Panc1 (cell line): ENCODE results near the gene SEC14L5. TPM values are rescaled to one million over a fixed set of nuclear protein-coding genes. Genes with fewer than 3 reads are reported as not detected.

ENCODE experiments used
- ATAC-seq: fragments of 200-7000 bp; cut with Tn5 transposase; 2 replicates; pipeline ENCODE4 v1.9.1; 2020; ENCODE audit warnings: mild to moderate bottlenecking, moderate library complexity
- BruUV-seq: library from RNA; stranded (reverse); fragments of 400-500 nt; replicated peaks from 2 replicates; lab custom pipeline; 2021; lab: Mats Ljungman, UMichigan
- CTCF ChIA-PET: fragments of 300-600 bp; sonication (Branson Sonifier 250); formaldehyde crosslinking; loops from one replicate; lab custom pipeline; 2022; ENCODE audit warnings: antibody characterized with exemption; lab: Charles Lee
- POLR2A ChIA-PET: fragments of 300-600 bp; sonication (Branson Sonifier 250); formaldehyde crosslinking; loops from one replicate; lab custom pipeline; 2022; ENCODE audit warnings: antibody characterized with exemption; lab: Charles Lee
- DNase-seq: peaks from one replicate; pipeline ENCODE4 v3.0.0-alpha.2; 2010; ENCODE audit warnings: low read depth, low spot score
- H3K27ac ChIP-seq: 2 replicates; pipeline ENCODE4 v1.5.1; 2011; ENCODE audit warnings: mild to moderate bottlenecking, low read length, inconsistent platforms
- H3K27me3 ChIP-seq: fragments of 200-500 bp; sonication (Bioruptor generic); 2 replicates; pipeline ENCODE4 v1.6.0; 2014; ENCODE audit warnings: low read length, inconsistent platforms; ENCODE audit not compliant: control insufficient read depth, insufficient read depth
- H3K36me3 ChIP-seq: fragments of 200-500 bp; sonication (Bioruptor generic); 2 replicates; pipeline ENCODE4 v1.5.1; 2014; ENCODE audit warnings: inconsistent platforms, mild to moderate bottlenecking, low read length, moderate library complexity; ENCODE audit not compliant: control insufficient read depth, insufficient read depth
- H3K4me1 ChIP-seq: 2 replicates; pipeline ENCODE4 v1.5.1; 2011; ENCODE audit warnings: inconsistent platforms, mild to moderate bottlenecking, low read length, moderate library complexity; ENCODE audit not compliant: control insufficient read depth, insufficient read depth
- H3K4me3 ChIP-seq, 2 experiments: 2 replicates each; pipeline ENCODE4 v1.5.1; 2011 to 2012; ENCODE audit warnings: low read depth in 2 of 2, low read length in 2 of 2, mild to moderate bottlenecking in 2 of 2, inconsistent platforms in 1 of 2, moderate library complexity in 1 of 2
- H3K9me3 ChIP-seq: fragments of 200-500 bp; sonication (Bioruptor generic); 2 replicates; pipeline ENCODE4 v1.5.1; 2014; ENCODE audit warnings: low read depth, mild to moderate bottlenecking, inconsistent platforms, low read length, moderate library complexity; ENCODE audit not compliant: control insufficient read depth, insufficient read depth
- CTCF ChIP-seq: fragments of 450-650 bp; IDR thresholded peaks from 2 replicates; pipeline ENCODE4 v1.5.1; 2017; ENCODE audit warnings: mild to moderate bottlenecking
- POLR2AphosphoS5 ChIP-seq: IDR thresholded peaks from 2 replicates; pipeline ENCODE4 v1.6.1; 2012; ENCODE audit warnings: mild to moderate bottlenecking, low read depth, low read length, moderate library complexity
- REST ChIP-seq, 2 experiments: IDR thresholded peaks; 2 replicates each; pipeline ENCODE4 v1.6.1; 2011 to 2012; ENCODE audit warnings: low read depth in 2 of 2, control low read depth in 1 of 2, low read length in 1 of 2, mild to moderate bottlenecking in 1 of 2, moderate library complexity in 1 of 2; ENCODE audit not compliant: insufficient read depth in 1 of 2
- SIN3A ChIP-seq: IDR thresholded peaks from 2 replicates; pipeline ENCODE4 v1.6.1; 2012; ENCODE audit warnings: low read depth, mild to moderate bottlenecking, low read length, moderate library complexity, borderline replicate concordance; ENCODE audit not compliant: insufficient read depth
- TCF7L2 ChIP-seq: IDR thresholded peaks from 2 replicates; pipeline ENCODE4 v1.6.1; 2011; ENCODE audit warnings: mild to moderate bottlenecking, low read depth, low read length, inconsistent platforms
- in situ Hi-C: cut with HindIII; loops from 2 replicates; pipeline ENCODE4 v1.10.0; 2016; ENCODE audit warnings: low sequenced_read_pairs, low pct_unique_long_range_greater_than_20kb
- intact Hi-C: fragments of 100-400 bp; cut with micrococcal nuclease; formaldehyde crosslinking; loops from one replicate; pipeline ENCODE4 v1.10.0; 2022; ENCODE audit not compliant: unreplicated experiment
- total RNA-seq: library from RNA; stranded (reverse); gene quantifications from one replicate; pipeline ENCODE4 v1.2.1, GENCODE V29; 2021; ENCODE audit not compliant: unreplicated experiment

The SEC14L5 gene
- total RNA-seq, 1 experiment from 2014 or later = 0.26 TPM

GRCh38 chr16:4979736-4980660 is 21.9 kb downstream of the SEC14L5 start:
- TF ChIP-seq TCF7L2 (no peak), CTCF (no peak), REST (IDR thresholded peaks at IDR 0.05; ENCODE audit: insufficient read depth in 1 of 2, low read depth in 2 of 2, low read length in 1 of 2) (no peak), POLR2AphosphoS5 (no peak), SIN3A (no peak)
- POLR2A ChIA-PET = no interaction called here

GRCh38 chr16:4980691-4981090 is 22.6 kb downstream of the SEC14L5 start:
- CTCF ChIA-PET = no interaction called here

More at GRCh38 chr16:4979736-4980660, 21.9 kb downstream of the SEC14L5 start:
- DNase-seq (no peak), ATAC-seq (no peak)
- Histone ChIP-seq H3K4me1 (no peaks in the 10 kb centered on the region; the same call in 1 of the 2 replicates), H3K27ac (no peak overlapping the region), H3K4me3 (no peak overlapping the region), H3K27me3 (peaks cover 2% of the 10 kb centered on the region; the same call in 1 of the 2 replicates), H3K36me3 (no peaks in the 10 kb centered on the region), H3K9me3 (no peaks in the 10 kb centered on the region)
- in situ Hi-C loops = no loop called here
- no TSS peak for BruUV-seq
- intact Hi-C loops = no loop called here
- CTCF ChIA-PET = no interaction called here

More at GRCh38 chr16:4980691-4981090, 22.6 kb downstream of the SEC14L5 start:
- no peak for ATAC-seq
- Histone ChIP-seq H3K4me1 (no peaks in the 10 kb centered on the region; the same call in 1 of the 2 replicates), H3K27me3 (peaks cover 2% of the 10 kb centered on the region; the same call in 1 of the 2 replicates), H3K36me3 (no peaks in the 10 kb centered on the region), H3K9me3 (no peaks in the 10 kb centered on the region), H3K27ac (no peak overlapping the region), H3K4me3 (no peak overlapping the region)
- no TSS peak for BruUV-seq
- no peak for DNase-seq
- POLR2A ChIA-PET = no interaction called here
- TF ChIP-seq TCF7L2 = no peak
- TF ChIP-seq SIN3A = no peak
- TF ChIP-seq REST (IDR thresholded peaks at IDR 0.05; ENCODE audit: insufficient read depth in 1 of 2, low read depth in 2 of 2, low read length in 1 of 2) = no peak
- TF ChIP-seq POLR2AphosphoS5 = no peak
- TF ChIP-seq CTCF = no peak
- in situ Hi-C loops (no loop called here), intact Hi-C loops (no loop called here)
